ENCODE measurements around the gene ZXDC.

ZXDC gene

DNA sequence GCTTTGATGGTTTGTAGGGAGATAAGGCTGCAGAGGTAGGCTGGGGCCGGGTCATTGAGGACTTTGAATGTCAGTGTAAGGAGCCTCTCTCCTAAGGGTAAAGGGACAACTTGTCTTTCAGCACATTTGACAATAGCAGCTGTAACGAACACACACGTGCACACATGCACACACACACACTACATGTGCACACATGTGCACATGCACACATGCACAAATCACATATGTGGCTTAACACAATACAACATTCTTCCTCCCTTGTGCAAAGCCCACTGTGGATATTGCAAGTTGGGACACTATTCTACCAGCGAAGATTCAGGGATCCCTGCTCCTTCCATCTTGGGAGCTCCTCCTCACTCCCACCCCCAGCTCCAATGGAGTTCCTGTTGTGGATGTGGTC is 82.1 kb downstream of the ZXDC start:
- no peak for DNase-seq

DNA sequence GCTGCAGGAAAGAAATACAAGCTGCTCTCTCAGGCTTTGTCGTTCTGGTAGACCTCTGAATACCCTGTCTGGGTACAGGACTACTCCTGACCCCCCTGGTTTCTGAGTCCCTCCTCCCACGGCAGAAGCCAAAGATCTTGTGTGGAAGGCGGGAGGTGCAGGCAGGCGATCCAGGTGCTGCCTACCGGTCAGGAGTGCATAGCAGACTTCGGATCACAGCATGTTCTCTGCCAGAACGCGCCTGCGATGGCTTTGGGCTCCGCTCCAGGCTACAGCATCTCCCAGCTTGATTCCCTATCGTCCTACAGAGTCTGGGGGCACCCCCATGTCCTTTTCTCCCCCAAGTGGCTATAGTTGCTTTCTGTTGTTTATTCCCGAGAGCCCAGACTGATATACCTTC is 83.4 kb downstream of the ZXDC start:
- DNase-seq, result no peak

DNA sequence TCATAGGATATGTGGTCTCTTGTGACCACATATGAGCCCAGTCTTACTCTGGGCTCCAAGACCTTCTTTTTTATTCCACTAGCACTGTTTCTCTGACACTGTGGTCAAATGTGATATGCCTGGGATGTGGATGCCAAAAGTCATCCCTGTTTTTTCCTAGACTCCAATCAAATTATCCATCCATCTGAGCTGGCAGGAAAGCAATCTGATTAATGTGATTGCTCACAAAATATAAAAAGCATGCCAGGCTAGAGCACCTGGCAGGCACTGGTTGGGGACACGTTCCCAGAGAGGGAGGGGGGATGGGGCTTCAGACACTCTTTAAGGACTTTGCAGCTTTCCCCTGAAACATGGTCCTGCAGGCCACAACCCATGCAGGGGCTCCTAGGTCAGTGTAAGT is 84.1 kb downstream of the ZXDC start:
- DNase-seq, result no peak

DNA sequence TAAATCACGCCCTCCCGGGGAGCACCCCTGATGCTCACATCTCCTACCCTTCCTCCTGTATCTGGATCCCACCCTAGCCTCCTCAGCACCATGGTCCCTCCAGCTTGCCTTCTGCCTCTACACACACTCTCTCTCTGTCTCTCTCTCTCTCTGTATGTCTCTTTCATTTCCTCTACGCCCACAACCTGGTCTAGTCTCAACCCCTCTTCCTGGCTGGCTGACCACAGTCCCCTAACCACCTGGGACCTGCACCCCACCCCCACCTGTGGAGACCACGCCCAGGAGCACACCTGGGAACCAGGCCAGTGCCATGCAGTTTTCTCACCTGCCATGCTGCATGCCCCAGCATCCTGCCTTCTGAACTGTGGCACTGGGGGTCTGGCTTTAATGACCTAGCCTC is 84.9 kb downstream of the ZXDC start:
- no peak for DNase-seq

DNA sequence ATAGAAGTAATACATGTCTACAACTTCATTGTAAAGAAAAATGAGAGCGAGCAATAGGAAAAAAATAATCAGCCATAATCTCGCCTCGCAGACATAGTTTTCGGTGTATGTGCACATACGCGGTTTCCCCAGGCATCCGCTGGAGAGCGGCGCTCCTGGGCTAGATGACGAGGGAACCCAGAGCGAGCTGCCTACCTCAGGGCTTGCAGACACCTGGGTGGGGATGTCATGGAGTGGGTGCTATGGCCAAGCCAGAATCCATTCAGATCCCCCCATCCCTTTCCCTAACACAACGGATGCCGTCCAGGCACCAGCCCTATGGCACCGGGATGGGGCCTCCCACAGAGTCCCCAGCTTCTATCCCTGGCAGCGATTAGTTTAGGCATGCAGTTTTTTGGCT is 85.5 kb downstream of the ZXDC start:
- DNase-seq, result no peak

DNA sequence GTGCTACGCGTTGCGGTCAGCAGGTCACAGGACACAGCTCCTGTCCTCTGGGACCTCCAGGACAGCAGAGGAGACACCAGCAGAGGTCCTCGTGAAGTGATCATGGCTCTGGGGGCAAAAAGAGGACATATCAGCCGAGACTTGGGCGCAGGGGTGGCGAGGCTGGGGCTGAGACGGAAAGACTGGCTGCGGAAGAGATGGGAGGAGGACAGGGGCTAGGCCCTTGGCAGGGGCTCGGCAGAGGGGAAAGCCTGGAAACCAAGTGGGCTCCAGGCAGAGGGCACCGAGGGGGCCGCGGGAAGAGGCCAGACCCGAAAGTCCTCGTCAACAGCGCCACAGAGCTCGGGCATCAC is 85.9 kb downstream of the ZXDC start:
- DNase-seq, result no peak

DNA sequence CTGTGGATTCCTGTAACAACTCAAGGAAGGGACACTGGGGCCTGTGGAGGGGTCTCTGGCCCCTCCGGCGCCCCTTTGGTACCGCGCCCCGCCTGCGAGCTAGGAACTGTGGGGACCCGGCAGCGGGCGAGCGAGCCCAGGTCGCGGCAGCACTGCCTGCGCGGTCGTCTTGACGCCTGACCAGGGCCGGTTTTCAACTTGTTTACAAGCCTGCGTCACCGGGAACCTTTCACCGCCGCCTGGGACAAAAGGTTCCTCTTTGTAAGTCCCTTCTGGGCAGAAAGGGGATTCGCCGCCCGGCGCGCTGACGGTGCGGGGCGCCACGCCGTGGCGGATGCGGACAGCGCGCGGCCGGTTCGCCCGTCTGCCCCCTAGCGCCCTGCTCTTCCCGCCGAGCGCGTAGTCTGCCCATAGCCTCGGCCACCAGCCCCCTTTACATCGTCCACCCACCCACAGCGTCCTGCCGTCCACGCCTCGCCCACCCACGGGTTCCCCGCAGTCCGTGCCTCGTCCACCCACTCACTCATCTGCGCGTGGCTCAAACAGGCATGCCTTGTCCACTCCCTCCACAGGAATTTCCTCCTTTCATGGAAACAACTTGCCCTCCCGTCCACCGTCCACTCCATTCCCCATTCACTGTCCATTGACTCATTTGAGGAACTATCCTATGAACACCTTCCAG is 86.4 kb downstream of the ZXDC start:
- peak; percentile 80 for DNase-seq
